SK-MEL-5 (cell line): ENCODE measurements around the gene C3orf70. TPM values are rescaled to one million over a fixed set of nuclear protein-coding genes. Genes with fewer than 3 reads are reported as not detected.

Source experiments
- DNase-seq: peaks from one replicate; pipeline ENCODE4 v3.0.0-alpha.2; 2016; ENCODE audit warnings: low read depth, low spot score
- in situ Hi-C: cut with HindIII; loops from 2 replicates; pipeline ENCODE4 v1.10.0; 2016; ENCODE audit warnings: low sequenced_read_pairs, high pct_unique_total_duplicates, low pct_unique_long_range_greater_than_20kb
- total RNA-seq: library from RNA; depleted of rRNA; stranded (reverse); fragments of >200 nt; shearing (Covaris generic); gene quantifications from 2 replicates; pipeline ENCODE4 v1.2.3, GENCODE V29; 2014

C3orf70 gene
- total RNA-seq, 1 experiment from 2014 or later: 9.2 TPM

GRCh38 chr3:185069037-185070030 is 83.5 kb downstream of the C3orf70 start:
- in situ Hi-C loops: no loop called here

GRCh38 chr3:185067173-185067572 is 85.7 kb downstream of the C3orf70 start:
- no peak for DNase-seq
- in situ Hi-C loops: no loop called here

More at GRCh38 chr3:185069037-185070030, 83.5 kb downstream of the C3orf70 start:
- no peak for DNase-seq

DNA sequence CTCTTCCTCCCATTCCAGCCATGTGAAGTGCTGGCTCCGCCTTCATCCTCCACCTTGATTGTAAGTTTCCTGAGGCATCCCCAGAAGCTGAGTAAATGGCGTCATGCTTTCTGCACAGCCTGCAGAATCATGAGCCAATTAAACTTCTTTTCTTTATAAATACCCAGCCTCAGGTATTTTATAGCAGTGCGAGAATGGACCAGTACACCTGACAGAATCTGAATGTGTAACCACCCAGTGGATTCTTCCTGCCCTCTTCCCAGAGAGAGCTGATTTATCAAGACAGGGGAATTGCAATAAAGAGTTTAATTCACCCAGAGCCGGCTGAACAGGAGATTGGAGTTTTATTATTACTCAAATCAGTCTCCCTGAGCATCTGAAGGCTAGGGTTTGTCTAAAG is 86.6 kb downstream of the C3orf70 start:
- in situ Hi-C loops: no loop called here
- no peak for DNase-seq

DNA sequence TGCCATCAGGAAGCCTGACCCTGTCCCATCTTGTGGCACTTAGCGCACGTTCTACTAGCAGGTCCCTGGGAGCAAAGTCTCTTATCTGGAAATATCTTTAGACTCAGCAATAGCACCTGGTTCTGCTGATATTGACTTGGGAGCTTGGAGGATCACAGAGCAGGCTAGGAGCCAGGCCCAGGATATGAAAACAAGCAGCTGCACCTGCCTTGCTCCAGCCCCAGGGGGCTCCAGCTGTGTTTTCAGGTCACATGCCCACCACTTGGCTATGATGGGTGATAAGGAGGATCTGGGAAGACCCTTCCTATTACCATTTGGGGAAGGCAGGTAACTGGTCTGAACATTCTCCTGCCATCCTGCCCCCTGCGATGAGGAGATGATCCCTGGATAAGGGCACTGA is 87.8 kb downstream of the C3orf70 start:
- in situ Hi-C loops: no loop called here
- no peak for DNase-seq

- in situ Hi-C loops: no loop called here
- no peak for DNase-seq
These were observed 89.4 kb downstream of the C3orf70 start for GRCh38 chr3:185063431-185063830.

GRCh38 chr3:185062191-185062590 is 90.7 kb downstream of the C3orf70 start:
- DNase-seq: no peak
- in situ Hi-C loops: no loop called here

- no peak for DNase-seq
- in situ Hi-C loops: no loop called here
These were observed 92.2 kb downstream of the C3orf70 start for GRCh38 chr3:185060655-185061054.

- DNase-seq: no peak
- in situ Hi-C loops: no loop called here
These were observed 93.1 kb downstream of the C3orf70 start for GRCh38 chr3:185059766-185060165.

GRCh38 chr3:185058796-185059195 is 94.1 kb downstream of the C3orf70 start:
- in situ Hi-C loops: no loop called here

GRCh38 chr3:185057829-185058228 is 95.0 kb downstream of the C3orf70 start:
- in situ Hi-C loops: no loop called here
- DNase-seq: no peak

More at GRCh38 chr3:185058796-185059195, 94.1 kb downstream of the C3orf70 start:
- DNase-seq: no peak

- in situ Hi-C loops: no loop called here
These were observed 96.0 kb downstream of the C3orf70 start for GRCh38 chr3:185056908-185057307.

GRCh38 chr3:185052631-185053030 is 100.2 kb downstream of the C3orf70 start:
- in situ Hi-C loops: no loop called here
- DNase-seq: peak; percentile 29

More at GRCh38 chr3:185056908-185057307, 96.0 kb downstream of the C3orf70 start:
- DNase-seq: no peak

- no peak for DNase-seq
- in situ Hi-C loops: no loop called here
These were observed 101.1 kb downstream of the C3orf70 start for GRCh38 chr3:185051801-185052200.

- DNase-seq: no peak
- in situ Hi-C loops: no loop called here
These were observed 103.2 kb downstream of the C3orf70 start for GRCh38 chr3:185049710-185050109.

- in situ Hi-C loops: no loop called here
- DNase-seq: no peak
These were observed 106.3 kb downstream of the C3orf70 start for GRCh38 chr3:185046603-185047002.

DNA sequence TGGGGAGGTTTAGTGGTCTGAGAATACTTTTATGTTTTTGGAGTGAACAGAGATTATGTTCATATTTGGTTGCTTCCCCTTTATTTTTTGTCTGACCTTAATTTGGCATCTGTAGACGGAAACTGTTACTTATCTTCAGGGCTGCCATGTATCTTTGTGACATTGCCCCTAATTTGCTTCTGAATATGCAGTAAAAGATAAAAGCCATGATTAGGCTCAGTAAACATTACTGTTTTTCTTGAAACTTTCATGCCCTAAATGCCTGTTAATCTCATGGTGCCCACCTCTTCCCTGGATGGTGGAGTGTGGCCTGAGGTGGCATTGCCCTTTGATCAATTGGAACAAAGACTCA is 106.7 kb downstream of the C3orf70 start:
- in situ Hi-C loops: no loop called here
- no peak for DNase-seq

- in situ Hi-C loops: no loop called here
- no peak for DNase-seq
These were observed 110.4 kb downstream of the C3orf70 start for GRCh38 chr3:185042312-185043050.

- in situ Hi-C loops: no loop called here
These were observed 111.3 kb downstream of the C3orf70 start for GRCh38 chr3:185041540-185041939.

More at GRCh38 chr3:185041540-185041939, 111.3 kb downstream of the C3orf70 start:
- no peak for DNase-seq
